ENCODE measurements around the gene NCOA4.

- TF ChIP-seq, protein P1, sequence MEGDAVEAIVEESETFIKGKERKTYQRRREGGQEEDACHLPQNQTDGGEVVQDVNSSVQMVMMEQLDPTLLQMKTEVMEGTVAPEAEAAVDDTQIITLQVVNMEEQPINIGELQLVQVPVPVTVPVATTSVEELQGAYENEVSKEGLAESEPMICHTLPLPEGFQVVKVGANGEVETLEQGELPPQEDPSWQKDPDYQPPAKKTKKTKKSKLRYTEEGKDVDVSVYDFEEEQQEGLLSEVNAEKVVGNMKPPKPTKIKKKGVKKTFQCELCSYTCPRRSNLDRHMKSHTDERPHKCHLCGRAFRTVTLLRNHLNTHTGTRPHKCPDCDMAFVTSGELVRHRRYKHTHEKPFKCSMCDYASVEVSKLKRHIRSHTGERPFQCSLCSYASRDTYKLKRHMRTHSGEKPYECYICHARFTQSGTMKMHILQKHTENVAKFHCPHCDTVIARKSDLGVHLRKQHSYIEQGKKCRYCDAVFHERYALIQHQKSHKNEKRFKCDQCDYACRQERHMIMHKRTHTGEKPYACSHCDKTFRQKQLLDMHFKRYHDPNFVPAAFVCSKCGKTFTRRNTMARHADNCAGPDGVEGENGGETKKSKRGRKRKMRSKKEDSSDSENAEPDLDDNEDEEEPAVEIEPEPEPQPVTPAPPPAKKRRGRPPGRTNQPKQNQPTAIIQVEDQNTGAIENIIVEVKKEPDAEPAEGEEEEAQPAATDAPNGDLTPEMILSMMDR (conservative IDR thresholded peaks at IDR 0.05; ENCODE audit: low read length) = no peak
- TF ChIP-seq EZH2phosphoT487 (IDR thresholded peaks at IDR 0.05; ENCODE audit: borderline replicate concordance, low read depth, low read length) = no peak
These were observed 22.5 kb upstream of the NCOA4 start for GRCh38 chr10:46052791-46053375.
